HG03521 (cell line): ENCODE results near the gene TRMT1.

Experiments used
- ATAC-seq: cut with Tn5 transposase; IDR thresholded peaks from one replicate; pipeline ENCODE4 v1.9.1; 2021; ENCODE audit warnings: mild to moderate bottlenecking, moderate library complexity; ENCODE audit not compliant: unreplicated experiment

Gene TRMT1

DNA sequence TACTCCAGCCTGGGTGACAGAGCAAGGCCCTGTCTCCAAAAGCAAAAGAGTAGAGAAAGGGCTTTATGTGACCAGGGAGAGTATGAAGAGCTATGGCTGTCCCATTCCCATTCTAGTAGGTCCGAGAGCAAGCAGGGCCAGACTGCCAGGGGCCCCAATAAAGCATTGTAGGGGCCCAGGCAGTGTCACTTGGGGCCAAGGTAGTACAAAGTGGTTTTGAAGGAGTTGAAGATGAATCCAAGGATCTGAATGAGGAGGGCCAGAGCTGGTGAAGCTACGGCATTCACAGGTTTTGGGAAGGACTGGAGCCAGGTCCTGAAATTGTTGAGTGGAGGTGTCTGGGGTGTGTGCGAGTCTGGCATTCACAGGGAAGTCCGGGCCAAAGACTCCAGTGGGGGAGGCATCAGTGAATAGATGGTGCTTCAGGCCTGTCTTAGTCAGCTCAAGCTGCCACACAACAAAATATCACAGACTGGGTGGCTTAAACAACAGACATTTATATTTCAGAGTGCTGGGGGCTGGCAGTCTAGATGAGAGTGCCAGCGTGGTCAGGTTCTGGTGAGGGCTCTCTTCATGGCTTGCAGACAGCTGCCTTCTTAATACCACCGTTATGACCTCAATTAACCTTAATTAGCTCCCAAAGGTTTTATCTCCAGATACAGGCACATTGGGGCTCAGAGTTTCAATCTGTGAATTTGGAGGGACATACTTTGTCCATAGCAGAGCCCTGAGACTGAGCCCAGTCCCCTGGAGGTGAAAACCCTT lies 11.5 kb upstream of the TRMT1 start:
- no peak for ATAC-seq

DNA sequence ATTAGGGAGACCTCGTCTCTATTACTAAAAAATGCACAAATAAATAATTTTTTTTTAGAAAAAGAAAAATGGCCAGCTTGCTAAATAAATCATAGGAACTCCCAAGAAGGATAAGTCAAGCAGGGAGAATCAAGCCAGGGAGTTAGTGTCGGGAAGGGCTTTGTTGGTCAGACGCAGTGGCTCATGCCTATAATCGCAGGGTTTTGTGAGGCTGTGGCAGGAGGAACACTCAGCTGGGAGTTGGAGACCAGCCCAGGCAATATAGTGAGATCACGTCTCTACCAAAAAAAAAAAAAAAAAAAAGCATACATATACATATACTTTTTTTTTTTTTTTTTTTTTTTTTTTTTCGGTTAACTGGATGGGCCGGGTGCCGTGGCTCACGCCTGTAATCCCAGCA lies 10.5 kb upstream of the TRMT1 start:
- no peak for ATAC-seq

DNA sequence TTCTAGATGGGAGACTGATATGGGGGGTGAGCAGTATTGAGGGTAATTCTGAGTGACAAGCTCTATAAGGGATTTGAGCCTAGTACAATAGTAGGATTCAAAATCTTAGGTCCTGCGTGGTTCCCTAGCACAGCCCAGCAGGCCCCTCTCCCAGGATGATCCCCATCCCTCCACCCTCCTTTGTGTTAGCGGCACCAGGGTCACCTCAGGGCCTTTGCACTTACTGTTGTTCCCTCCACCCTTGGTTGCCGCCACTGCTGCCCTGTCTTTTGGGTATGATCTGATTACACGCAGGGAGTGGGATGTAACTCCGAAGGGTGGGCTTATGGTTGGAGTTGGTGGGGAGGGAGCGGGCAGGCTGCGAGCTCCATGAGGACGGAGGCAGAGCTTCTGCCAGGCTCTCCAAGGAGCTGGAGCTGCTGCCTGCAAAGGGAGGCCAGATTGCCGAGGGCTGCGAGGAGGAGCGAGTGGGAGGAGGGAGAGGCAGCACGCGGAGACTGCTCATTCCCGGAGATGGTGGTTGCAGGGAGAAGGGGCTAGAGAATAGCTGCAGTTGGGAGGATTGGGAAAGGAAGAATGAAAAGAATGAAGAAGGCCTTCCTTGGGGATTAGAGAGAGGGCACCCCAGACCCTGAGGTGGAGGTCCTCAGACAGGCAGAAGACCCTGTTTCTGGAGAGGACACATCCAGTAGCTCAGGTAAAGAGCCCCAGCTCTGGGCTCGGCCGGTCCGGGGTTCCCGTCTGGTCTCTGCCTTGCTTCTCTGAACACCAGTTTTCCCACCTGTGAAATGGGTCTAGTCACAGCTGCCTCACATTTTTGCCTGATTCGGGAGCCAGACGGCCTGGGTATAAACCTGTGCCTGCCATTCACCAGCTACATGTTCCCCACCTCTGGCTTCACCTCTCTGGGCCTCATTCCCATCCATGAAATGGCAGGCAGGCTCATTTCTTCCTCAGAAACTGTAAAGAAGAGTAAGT lies 6.7 kb upstream of the TRMT1 start:
- ATAC-seq, result no peak

DNA sequence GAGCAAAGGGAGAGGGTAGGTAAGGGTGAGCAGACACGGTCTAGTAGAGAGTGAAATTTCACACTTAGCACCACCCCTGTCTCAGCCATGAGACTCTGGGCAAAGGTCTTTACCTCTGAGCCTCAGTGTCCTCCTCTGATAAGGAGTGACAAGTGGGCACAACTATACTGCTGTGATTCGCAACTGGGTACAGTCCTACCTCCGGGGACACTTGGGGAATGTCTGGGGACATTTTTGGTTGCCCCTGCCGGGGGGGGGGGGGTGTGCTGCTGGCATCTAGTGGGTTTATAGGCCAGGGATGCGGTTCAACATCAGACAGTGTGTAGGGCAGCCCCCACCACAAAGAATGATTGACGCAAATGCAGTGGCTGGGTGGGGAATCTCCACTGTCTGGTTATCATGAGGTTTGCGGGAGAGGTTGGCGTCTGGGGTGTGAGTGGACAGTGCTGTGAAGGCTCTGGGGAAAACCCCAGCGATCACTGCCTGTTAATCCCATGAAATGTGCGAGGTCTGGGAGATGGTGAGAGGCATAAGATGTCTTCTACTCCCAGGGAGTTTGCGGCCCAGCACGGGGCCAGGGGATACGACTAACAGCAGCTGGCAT lies 5.8 kb upstream of the TRMT1 start:
- ATAC-seq, result no peak

DNA sequence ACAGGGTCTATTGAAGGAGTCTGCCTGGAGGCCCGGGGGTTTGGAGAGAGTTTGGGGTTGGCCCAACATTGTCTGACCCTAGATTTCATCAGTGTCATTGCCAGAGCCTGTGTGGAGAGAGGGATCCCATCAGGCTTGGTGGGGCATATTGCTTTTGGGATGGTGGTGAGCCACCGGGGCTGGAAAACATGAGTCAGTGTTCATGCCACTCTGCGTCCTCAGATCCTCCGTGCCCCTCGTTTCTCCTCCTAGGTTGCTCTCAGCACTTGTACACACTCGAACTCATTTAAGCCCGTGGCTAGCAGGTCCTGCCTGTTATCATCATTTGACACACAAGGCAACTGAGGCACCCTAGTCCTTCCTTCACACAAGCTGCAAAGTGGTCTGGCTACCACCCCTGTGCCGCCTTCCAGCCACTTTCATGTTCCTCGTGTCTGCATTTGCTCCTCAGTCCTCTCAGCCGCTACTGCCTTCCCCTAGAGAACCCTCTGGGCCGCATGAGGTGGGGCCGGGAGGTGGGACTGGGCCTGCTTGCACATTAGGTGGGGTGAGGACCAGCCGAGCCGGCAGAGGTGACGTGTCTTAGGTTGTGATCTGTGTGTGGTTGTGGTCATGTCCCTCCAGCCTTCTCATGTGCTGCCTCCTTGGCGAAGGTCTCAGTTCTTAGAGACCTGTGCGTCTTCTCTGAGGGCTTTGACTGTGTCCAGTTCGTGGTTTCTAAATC lies 5.2 kb upstream of the TRMT1 start:
- ATAC-seq, result no peak

DNA sequence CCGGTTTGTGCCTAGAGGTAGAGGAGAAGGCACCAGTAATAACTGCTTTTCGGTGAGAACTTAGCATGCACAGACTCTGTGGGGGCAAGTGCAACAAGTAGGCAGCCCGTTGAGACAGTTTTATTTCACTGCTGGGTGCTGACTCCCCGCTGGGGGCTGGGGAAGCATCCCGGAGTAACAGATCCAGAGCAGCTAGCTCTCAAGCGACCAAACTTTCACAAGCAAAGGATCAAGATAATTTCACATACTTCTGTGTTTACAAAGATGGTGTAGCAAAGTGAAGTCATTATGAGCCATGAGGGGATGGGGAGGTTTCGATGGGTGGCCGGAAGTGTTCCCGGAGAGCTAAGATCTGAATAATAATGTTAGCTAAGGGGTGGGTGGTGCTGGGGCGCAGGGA lies 4.3 kb upstream of the TRMT1 start:
- ATAC-seq, result no peak

DNA sequence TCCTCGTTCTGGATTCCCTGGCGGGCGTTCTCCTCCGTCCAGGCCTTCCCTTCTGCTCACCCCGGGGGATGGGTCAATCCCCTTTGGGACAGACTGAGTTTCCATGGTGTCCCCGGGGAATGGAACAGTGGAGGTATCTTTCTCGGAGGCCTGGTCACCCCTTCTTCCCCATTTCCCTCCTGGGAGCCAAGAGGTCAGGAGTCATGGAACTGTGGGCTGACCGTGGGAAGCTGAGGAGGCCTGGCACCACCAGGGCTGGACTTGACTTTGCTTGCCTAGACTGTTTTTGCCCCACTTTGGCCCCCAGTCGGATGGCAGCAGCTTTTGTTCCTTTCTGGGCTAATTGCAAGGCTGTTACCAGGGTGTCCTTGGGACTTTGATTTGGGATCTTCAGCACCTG lies 3.5 kb upstream of the TRMT1 start:
- no peak for ATAC-seq

DNA sequence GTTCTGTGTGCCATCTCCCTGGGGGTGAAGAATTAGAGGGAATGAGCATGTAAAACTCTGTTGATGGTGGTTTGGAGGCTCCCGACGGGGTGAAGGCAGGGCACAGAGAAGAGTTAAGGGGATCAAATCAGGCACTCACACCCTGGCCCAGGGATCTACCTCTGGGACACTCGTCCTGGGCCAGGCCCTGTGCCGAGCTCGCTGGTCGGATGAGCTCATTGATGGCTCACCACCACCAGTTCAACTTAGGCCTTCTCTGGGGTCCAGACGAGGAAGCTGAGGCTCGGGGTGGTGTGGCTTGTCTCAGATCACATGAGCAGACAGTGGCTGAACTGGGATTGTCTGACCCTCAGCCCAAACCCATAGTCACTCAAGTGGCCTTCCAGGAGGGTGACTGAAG lies 3.1 kb upstream of the TRMT1 start:
- ATAC-seq, result no peak

DNA sequence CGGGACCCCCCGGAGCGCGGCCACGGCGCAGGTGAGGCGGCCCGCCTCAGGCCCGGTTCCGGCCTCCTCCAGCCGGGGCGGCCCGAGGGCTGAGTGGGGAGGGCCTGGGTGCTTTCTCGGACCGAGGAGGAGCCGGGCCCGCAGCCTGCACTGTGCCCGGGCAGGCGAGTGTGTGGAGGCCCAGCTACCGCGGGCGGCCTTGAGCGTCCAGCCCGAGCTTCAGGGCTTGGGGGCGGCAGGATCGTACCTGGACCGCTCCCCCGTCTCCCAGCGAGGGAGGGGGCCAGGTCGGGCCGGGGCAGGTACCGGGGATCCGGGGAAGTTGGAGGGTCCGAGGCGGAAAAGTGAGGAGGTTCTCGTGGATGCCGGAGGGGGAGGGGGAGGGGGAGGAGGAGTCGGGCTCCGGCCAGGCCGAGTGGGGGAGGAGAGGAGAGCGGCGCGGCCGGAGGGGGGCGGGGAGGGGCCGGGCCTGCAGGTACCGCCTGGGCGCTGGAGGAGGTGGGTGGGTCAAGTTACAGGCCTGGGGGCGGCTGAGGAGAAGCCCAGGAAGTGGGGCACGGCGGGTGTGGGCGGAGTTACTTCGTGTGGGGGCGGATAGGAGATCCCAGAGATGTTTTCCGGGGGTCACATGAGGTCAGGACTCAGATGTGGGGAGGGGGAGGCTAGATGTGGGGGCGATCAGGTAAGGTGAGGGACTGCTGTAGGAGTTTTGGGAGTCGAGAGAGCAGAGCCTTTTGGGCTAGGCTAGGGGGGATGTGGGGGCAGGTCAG lies 2.1 kb upstream of the TRMT1 start:
- peak; percentile 23 for ATAC-seq

DNA sequence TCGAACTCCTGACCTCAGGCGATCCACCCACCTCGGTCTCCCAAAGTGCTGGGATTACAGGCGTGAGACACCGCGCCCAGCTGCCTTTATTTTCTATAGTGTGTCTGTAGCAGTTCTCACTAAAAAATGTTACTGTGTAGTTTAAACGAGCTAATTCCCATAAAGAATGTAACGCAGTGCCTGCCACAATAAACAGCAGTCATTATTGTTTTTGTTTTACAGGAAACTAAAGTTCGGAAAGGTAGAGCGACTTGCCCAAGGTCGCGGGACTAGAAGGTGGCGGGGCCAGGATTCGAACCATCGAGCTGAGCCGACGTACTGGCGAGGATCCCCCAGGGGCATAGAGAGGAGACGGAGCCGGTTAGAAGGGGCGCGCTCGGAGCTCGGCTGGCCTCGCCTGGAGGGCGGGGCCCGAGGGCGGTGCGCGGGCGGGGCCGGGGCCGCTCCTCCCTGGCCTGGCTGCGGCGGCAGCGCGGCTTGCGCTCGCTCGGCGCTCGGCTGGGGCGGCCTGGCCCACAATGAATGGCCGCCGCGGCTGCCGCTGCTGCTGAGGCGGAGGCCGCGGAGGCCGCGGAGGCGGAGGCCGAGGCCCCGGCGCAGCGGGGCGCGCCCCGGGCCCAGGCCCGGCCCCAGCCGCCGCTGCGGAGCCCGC lies 1.4 kb upstream of the TRMT1 start, which contains the start of gene NACC1:
Gene NACC1, plus strand, starts transcription at position 493 of the 652 bp plus-strand sequence. CDS start 16,944 bp downstream, outside the sequence.
- ATAC-seq, result peak; percentile 74

DNA sequence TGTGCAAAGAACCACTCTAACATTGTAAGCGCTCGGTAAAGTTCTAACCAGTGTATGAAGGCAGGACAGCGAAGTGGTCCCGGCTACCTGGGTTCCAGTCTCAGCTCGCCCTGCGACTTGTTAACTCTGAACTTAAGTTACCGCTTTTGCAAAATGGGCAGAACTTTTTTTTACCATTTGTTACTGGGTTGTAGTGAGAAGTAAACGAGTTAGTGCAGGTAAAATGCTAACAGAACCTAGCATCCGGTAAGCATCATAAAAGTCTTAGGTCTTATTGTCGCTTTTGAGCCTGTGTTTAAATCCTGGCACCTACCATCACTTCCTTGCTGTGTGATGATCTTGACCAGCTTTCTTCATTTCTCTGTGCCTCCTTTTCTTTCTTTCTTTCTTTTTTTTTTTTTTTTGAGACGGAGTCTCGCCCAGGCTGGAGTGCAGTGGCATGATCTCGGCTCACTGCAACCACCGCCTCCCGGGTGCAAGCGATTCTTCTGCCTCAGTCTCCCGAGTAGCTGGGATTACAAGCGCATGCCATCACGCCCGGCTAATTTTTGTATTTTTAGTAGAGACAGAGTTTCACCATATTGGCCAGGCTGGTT lies 734 bp upstream of the TRMT1 start:
- ATAC-seq, result no peak

DNA sequence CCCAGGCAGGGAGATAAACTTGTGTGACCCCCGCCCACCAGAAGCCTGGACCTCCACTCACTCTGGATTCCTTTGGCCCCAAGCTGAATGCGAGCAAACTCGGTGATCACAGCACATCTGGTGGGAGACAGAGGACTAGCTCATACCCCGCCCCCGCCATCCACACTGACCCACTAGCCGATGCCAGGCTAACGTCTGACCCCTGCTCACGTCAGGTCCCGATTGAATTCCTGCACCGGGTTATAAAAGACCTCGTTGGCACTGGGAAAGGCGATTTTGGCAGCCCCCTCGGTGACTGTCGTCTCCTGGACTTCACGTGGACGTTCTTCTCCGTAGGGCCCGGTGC lies 631 bp downstream of the TRMT1 start:
- no peak for ATAC-seq

DNA sequence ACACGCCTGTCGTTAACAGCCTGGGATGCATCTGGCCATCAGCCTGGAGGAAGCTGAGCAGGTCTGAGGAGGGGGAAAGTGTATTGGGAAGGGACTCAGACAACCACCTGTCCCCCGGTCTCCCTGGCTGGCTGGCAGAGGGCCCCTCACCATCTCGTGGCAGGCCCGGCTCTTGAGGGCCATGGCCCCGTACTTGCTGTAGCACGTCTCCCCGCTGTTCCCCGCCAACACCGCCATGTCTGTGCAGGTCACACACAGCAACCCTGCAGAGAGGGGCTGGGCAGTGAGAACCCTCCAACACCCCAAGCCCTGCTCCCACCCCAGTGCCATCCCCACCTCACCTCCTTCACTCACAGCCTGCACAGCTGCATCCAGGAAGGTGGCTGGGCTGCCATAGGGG lies 4.0 kb downstream of the TRMT1 start:
- no peak for ATAC-seq

DNA sequence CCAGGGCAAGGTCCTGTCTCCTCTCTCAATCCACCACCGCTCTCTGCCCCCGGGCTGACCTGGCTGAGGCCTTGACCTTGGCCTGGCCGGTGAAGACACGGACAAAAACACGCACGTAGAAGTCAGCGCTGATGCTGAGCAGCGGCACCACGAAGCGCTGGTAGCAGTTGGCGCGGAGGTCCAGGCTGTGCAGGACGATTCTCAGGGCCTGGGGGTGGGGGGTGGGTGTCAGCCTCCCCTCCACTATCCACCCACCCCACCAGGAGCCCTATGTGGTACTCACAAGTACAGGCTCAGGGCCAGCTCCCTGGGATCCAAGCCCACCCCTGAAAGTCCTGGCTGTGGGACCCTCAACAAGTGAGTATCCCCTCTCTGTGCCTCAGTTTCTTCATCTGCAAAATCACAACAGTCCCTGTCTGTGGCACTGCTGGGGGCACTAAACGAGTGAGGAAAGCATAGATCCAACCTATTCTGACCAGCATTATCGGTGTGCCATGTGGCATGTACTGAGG lies 6.4 kb downstream of the TRMT1 start:
- no peak for ATAC-seq

DNA sequence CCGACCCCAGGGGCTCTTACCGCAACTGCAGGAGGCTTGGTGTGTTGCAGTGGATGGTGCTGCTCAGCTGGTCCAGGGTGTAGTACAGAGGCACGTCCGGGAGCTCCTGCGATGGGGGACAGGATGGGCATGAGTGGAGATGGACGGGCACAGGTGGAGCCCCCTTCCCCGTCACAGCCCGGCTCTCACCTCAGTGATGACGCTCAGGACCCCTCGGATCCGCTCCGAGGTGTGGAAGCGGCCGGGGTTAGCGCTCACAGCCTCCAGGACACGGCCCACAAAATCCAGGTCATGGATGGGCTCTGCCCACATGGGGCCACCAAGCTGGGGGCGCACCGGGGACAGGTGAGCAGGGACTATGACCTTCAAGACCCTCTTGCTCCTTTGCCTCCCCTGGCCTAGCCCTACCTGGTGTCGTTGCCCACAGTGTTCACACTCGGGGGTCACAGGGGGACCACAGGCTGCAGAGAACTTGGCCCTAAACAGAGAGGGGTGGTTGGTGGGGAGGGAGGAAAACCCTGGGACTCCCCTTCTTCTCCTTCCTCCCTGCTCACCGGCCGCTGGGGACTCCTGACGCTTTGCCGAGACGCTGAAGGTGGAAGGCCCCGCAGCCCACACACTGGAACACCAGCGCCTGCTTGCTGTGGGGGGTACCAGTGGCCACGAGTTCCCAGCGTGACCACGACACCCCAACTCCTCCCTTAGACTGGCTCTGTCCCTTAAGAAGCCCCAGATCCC lies 7.0 kb downstream of the TRMT1 start:
- ATAC-seq, result no peak

DNA sequence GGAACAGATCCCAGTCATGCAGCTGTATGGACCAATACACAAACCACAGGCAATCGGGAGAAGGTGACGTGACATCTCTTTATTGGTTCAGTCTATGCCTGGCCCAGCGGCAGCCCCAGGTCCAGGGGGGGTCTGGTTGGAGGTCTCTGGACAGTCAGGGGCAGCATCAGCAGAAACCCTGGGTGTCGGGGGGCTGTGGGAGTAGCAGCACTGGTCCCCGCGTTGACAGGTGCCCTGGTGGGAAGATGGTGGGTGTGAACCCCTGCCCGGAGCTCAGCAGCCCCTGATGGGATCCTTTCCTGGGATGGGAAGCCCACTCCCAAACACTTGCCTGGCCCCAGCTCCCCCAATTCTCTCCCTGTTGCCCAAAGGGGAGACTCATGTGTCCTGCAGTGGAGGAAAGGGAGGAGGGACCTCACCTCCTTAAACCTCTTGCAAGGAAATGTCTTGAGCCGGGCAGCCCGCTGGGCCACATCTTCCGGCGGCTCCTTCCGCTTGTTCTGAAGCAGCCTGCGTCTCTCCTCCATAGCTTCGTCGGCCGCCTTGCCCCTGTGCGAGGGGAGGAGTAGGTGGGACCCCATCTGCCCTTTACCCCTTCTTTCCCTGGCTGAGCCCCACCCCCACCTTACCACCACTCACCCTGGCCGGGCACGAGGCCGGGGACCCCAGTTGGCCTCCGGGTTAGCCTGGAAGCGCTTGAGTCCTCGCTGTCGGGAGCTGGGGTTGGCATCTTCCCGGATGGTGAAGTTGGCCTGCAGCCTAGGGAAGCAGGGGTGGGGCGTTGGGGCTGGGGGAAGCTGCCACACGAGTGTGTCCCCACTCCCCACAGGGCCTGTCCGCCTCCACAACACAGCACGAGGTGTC lies 11.5 kb downstream of the TRMT1 start:
- no peak for ATAC-seq

DNA sequence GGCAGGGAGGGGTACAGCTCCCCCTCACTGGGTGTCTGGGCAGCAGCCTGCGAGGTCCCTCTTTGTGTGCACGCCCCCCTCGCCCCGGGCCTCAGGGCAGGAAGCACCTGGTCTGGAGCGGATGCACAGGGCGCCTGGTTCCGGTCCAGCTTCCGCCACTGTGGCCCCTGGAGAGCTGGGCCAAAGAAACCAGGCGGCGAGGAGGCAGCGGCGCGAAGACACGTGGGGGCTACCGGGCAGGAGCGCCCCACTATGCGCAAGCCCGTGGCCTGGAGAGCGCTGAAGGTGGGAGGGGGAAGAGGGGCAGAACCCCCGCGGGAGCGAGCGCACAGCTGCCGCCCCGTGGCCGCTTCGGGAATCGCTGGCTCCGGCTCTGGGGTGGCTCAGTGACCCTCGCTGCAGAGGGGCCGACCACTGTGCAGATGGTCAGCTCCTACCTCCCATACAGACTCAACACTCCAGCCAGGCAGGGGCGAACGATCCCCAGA lies 12.1 kb downstream of the TRMT1 start:
- ATAC-seq, result peak; percentile 46
